Keratinocyte (primary cell): Measurements from ENCODE around the gene TADA3. TPM values are rescaled to one million over a fixed set of nuclear protein-coding genes. Genes with fewer than 3 reads are reported as not detected.

ENCODE experiments used
- DNase-seq: peaks from one replicate; pipeline ENCODE4 v3.0.0-alpha.2; 2011; ENCODE audit warnings: low read depth, missing footprints, low spot score
- FAIRE-seq: peaks from 2 replicates; lab custom pipeline; 2011; peaks lifted over from hg19 to GRCh38; lab: Jason Lieb, UNC
- H2AFZ ChIP-seq: 2 replicates; pipeline ENCODE4 v1.6.0; 2012; ENCODE audit warnings: low read length, control low read depth, inconsistent platforms; ENCODE audit not compliant: control insufficient read depth
- H3K27ac ChIP-seq: 2 replicates; pipeline ENCODE4 v1.5.1; 2011; ENCODE audit warnings: low read length; ENCODE audit not compliant: control insufficient read depth, insufficient read depth
- H3K27me3 ChIP-seq: 3 replicates; pipeline ENCODE4 v1.6.0; 2011; ENCODE audit warnings: low read length; ENCODE audit not compliant: control insufficient read depth, insufficient read depth; ENCODE audit errors: extremely low read depth
- H3K36me3 ChIP-seq, 2 experiments: 2 replicates in 1 of 2; 3 replicates in 1 of 2; pipeline ENCODE4 v1.5.1; 2011; ENCODE audit warnings: low read length in 2 of 2, mild to moderate bottlenecking in 1 of 2; ENCODE audit not compliant: control insufficient read depth in 2 of 2, insufficient read depth in 2 of 2; ENCODE audit errors: extremely low read depth in 1 of 2
- H3K4me1 ChIP-seq: 3 replicates; pipeline ENCODE4 v1.5.1; 2011; ENCODE audit warnings: low read length; ENCODE audit not compliant: control insufficient read depth, insufficient read depth; ENCODE audit errors: extremely low read depth
- H3K4me2 ChIP-seq: 3 replicates; pipeline ENCODE4 v1.6.0; 2011; ENCODE audit warnings: low read depth, low read length; ENCODE audit not compliant: control insufficient read depth, insufficient read depth; ENCODE audit errors: extremely low read depth
- H3K4me3 ChIP-seq, 3 experiments: fragments of 200-600 bp in 1 of 3; sonication (generic) in 1 of 3; 2 replicates in 2 of 3; 3 replicates in 1 of 3; pipeline ENCODE4 v1.5.1; 2011 to 2016; ENCODE audit warnings: low read length in 3 of 3, mild to moderate bottlenecking in 3 of 3, control low read depth in 2 of 3, inconsistent platforms in 1 of 3, low read depth in 1 of 3, mixed read lengths in 1 of 3, mixed run types in 1 of 3, moderate library complexity in 1 of 3; ENCODE audit not compliant: control insufficient read depth in 2 of 3, insufficient read depth in 2 of 3; ENCODE audit errors: extremely low read depth in 1 of 3
- H3K79me2 ChIP-seq: 2 replicates; pipeline ENCODE4 v1.6.0; 2012; ENCODE audit warnings: low read length; ENCODE audit not compliant: control insufficient read depth, insufficient read depth
- H3K9ac ChIP-seq: 3 replicates; pipeline ENCODE4 v1.6.0; 2011; ENCODE audit warnings: low read length; ENCODE audit not compliant: control insufficient read depth, insufficient read depth; ENCODE audit errors: extremely low read depth
- H3K9me1 ChIP-seq: 3 replicates; pipeline ENCODE4 v1.6.0; 2011; ENCODE audit warnings: low read length; ENCODE audit not compliant: control insufficient read depth, insufficient read depth; ENCODE audit errors: extremely low read depth
- H3K9me3 ChIP-seq: 2 replicates; pipeline ENCODE4 v1.5.1; 2012; ENCODE audit warnings: low read depth, low read length; ENCODE audit not compliant: control insufficient read depth
- H4K20me1 ChIP-seq: 3 replicates; pipeline ENCODE4 v1.6.0; 2011; ENCODE audit warnings: low read length; ENCODE audit not compliant: control insufficient read depth, insufficient read depth; ENCODE audit errors: extremely low read depth
- CTCF ChIP-seq, 3 experiments: IDR thresholded peaks in 1 of 3; conservative IDR thresholded peaks in 1 of 3; optimal IDR thresholded peaks in 1 of 3; 2 replicates in 2 of 3; 3 replicates in 1 of 3; pipeline versions ENCODE3 to v1.5.1; 2011; ENCODE audit warnings: low read length in 3 of 3, mild to moderate bottlenecking in 3 of 3, moderate library complexity in 2 of 3, control low read depth in 1 of 3, inconsistent platforms in 1 of 3; ENCODE audit not compliant: insufficient read depth in 2 of 3; ENCODE audit errors: extremely low read depth in 1 of 3
- EZH2 ChIP-seq: IDR thresholded peaks from one replicate; pipeline ENCODE4 v1.6.1; 2012; ENCODE audit warnings: inconsistent platforms, mild to moderate bottlenecking, low read length, moderate library complexity
- dilution Hi-C: fragments of 300-500 bp; cut with MboI; formaldehyde crosslinking; loops from one replicate; pipeline ENCODE4 v1.7.0; 2020; ENCODE audit warnings: low sequenced_read_pairs; ENCODE audit not compliant: extremely low pct_ligation_motif_present
- polyA minus RNA-seq, 3 experiments: library from RNA; depleted of rRNA, polyadenylated mRNA; stranded (reverse); fragments of >200 nt; gene quantifications; 1 replicate in 1 of 3; 2 replicates in 1 of 3; 3 replicates in 1 of 3; pipeline ENCODE4 v1.2.3, GENCODE V29; 2011
- polyA plus RNA-seq, 5 experiments: library from polyadenylated mRNA; depleted of rRNA in 3 of 5; stranded (reverse) in 3 of 5; stranded (forward) in 1 of 5; unstranded in 1 of 5; fragments of >200 nt; gene quantifications; 1 replicate in 1 of 5; 2 replicates in 3 of 5; 3 replicates in 1 of 5; pipeline versions ENCODE4 v1.2.1 to v1.2.3, GENCODE V29; 2011 to 2012; ENCODE audit warnings: missing spikeins in 2 of 5, low read depth in 1 of 5, low replicate concordance in 1 of 5

TADA3 gene
- polyA plus RNA-seq, result 29.6 to 43.7 TPM (median 38.3 TPM) in 3 replicates
- 29.1 TPM for polyA plus RNA-seq (2011; ENCODE audit: low read depth)
- polyA plus RNA-seq (2011; cell fraction: cytosol; rRNA removed), result 27.7 and 44.7 TPM in 2 replicates
- polyA plus RNA-seq (2011; cell fraction: nucleus; rRNA removed), result 22.5 and 30.1 TPM in 2 replicates
- polyA plus RNA-seq (2012; ENCODE audit: low replicate concordance), result 22.4 and 43.5 TPM in 2 replicates
- 33.0 to 59.8 TPM (median 45.4 TPM) in 3 replicates for polyA minus RNA-seq
- 60.4 TPM for polyA minus RNA-seq (2011; cell fraction: cytosol; rRNA and poly(A)+ RNA removed)
- 14.5 and 16.8 TPM in 2 replicates for polyA minus RNA-seq (2011; cell fraction: nucleus; rRNA and poly(A)+ RNA removed)

GRCh38 chr3:9792405-9793160 lies at the start of gene TADA3, which contains the start of gene ARPC4:
TSS of gene TADA3 (minus strand) at chr3:9792473. CDS start at chr3:9791466, 1,007 bp downstream.
TSS of gene ARPC4 (plus strand) at chr3:9793082. CDS start at chr3:9793122, 40 bp downstream.
- Histone ChIP-seq H3K9me1 (no peaks in the 10 kb centered on the region), H3K4me1 (peaks cover 14% of the 10 kb centered on the region), H3K4me2 (peak within 1 kb of the TSS; percentile 98), H3K36me3 (peaks cover 12 to 28% of the 10 kb centered on the region in 2 experiments), H3K27ac (peak within 1 kb of the TSS; percentile 81), H3K79me2 (peaks cover 53% of the 10 kb centered on the region), H3K9me3 (no peaks in the 10 kb centered on the region), H3K27me3 (no peaks in the 10 kb centered on the region), H4K20me1 (peaks cover 1% of the 10 kb centered on the region), H2AFZ (peak within 1 kb of the TSS; percentile 82), H3K9ac (peak within 1 kb of the TSS; percentile 96), H3K4me3 (peak within 1 kb of the TSS; percentile 61 to 100 (median 86))
- DNase-seq, result peak; percentile 45
- dilution Hi-C loops, result no loop called here
- peak; percentile 60 for FAIRE-seq
- TF ChIP-seq EZH2, result no peak
- no peak for TF ChIP-seq CTCF (optimal IDR thresholded peaks at IDR 0.05 in 1 of 3, IDR thresholded peaks at IDR 0.05 in 1 of 3, conservative IDR thresholded peaks at IDR 0.05 in 1 of 3; ENCODE audit: extremely low read depth in 1 of 3, insufficient read depth in 2 of 3, low read length in 3 of 3)

- FAIRE-seq, result no peak
- no peak overlapping the region for H2AFZ ChIP-seq
- H3K9me1 ChIP-seq, result no peaks in the 10 kb centered on the region
- no peaks in the 10 kb centered on the region for H3K9me3 ChIP-seq
- peaks cover 21 to 23% of the 10 kb centered on the region in 2 experiments for H3K36me3 ChIP-seq
- no peak overlapping the region for H3K4me2 ChIP-seq
- H4K20me1 ChIP-seq, result no peaks in the 10 kb centered on the region
- no peak overlapping the region for H3K4me3 ChIP-seq
- TF ChIP-seq EZH2, result no peak
- no peak for TF ChIP-seq CTCF (optimal IDR thresholded peaks at IDR 0.05 in 1 of 3, IDR thresholded peaks at IDR 0.05 in 1 of 3, conservative IDR thresholded peaks at IDR 0.05 in 1 of 3; ENCODE audit: extremely low read depth in 1 of 3, insufficient read depth in 2 of 3, low read length in 3 of 3)
- H3K4me1 ChIP-seq, result peaks cover 5% of the 10 kb centered on the region
- dilution Hi-C loops, result no loop called here
- no peaks in the 10 kb centered on the region for H3K27me3 ChIP-seq
- no peak overlapping the region for H3K27ac ChIP-seq
- no peak for DNase-seq
- no peak overlapping the region for H3K9ac ChIP-seq
- H3K79me2 ChIP-seq, result no peaks in the 10 kb centered on the region
Observed at GRCh38 chr3:9841015-9841414, 48.7 kb upstream of the TADA3 start.
